ENCODE data around the gene GOSR2. TPM values are rescaled to one million over a fixed set of nuclear protein-coding genes. Genes with fewer than 3 reads are reported as not detected.

Gene GOSR2
- total and polyA plus RNA-seq, 2 of the 8 experiments (the other 6 are each of a cell fraction or from before 2014, with no cell fraction given) = 28.2 to 36.2 TPM

GRCh38 chr17:46978489-46979146 lies 55.7 kb downstream of the GOSR2 start (continued):
- 0 out of 4 replicates have a peak, but pooled peaks of 1 of the 2 experiments have one; percentile 19 for TF ChIP-seq SIN3A (conservative IDR thresholded peaks at IDR 0.05 in 1 of 2, IDR thresholded peaks at IDR 0.05 in 1 of 2; ENCODE audit: low read depth in 1 of 2, low read length in 2 of 2)
- TF ChIP-seq EZH2 (IDR thresholded peaks at IDR 0.05; ENCODE audit: low read depth, low read length, severe bottlenecking) = peak; percentile 73
- no peak for TF ChIP-seq CHD2 (IDR thresholded peaks at IDR 0.05; ENCODE audit: low read length)
- no peak for TF ChIP-seq GTF2F1 (IDR thresholded peaks at IDR 0.05; ENCODE audit: borderline replicate concordance, low read depth, low read length)
- no peak for TF ChIP-seq FOSL1 (IDR thresholded peaks at IDR 0.05; ENCODE audit: insufficient read depth, low read depth, low read length)
- TF ChIP-seq SP1 (IDR thresholded peaks at IDR 0.05; ENCODE audit: low read depth, low read length) = no peak
- TF ChIP-seq EP300 (IDR thresholded peaks at IDR 0.05; ENCODE audit: borderline replicate concordance in 1 of 2, low read depth in 2 of 2, low read length in 2 of 2) = no peak
- TF ChIP-seq POLR2AphosphoS5 (IDR thresholded peaks at IDR 0.05; ENCODE audit: low read depth, low read length) = no peak
- TF ChIP-seq ATF2 (IDR thresholded peaks at IDR 0.05; ENCODE audit: low read length) = no peak
